Measurements from ENCODE around the gene TLDC2.
A peak's percentile ranks its signal among the peaks of the same experiment; 100 is the strongest.
"Not testable (repeated sequence)": the region's sequence is repeated elsewhere in the genome, so short reads cannot be mapped to it uniquely, and the experiment has no call there.

TLDC2 gene

DNA sequence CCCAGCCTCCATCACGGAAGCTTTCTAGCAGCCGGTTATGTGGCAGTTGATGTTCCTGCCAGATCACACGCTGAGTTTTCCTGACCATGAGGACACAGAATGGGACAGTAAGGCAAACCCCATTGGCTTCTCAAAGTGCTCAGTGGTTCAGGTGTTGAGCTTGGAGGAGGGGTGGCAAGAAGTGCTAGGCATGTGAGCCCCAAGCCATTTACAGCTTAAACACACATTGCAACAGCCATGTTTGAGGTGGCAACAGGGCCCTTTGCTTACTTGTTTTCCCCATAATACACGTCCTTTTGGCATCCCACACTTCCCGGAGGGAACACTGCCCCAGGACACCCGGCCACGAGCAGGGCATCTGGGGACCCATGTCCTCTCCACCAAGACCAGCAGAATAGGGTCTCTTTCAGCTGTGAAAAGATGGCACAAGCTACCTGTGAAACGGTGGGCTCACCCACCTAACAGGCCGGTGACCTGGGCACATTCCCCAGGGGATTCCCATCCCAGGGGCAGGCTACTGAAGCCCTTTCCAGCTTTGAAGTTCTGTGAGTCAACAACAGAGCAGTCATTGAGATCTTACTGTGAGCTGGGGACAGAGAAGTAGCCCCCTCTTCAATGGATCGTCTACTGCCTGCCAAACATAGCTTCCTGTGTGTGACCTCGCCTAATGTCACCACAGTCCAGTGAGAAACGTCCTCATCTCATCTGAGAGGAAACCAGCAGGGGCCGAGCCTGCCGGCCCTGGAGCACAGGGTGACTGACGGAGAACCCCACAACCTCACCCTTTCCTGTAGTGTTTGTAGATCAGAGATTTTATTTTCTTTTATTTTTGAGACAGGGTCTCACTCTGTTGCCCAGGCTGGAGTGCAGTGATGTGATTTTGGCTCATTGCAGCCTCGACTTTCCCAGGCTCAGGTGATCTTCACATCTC is 4.0 kb upstream of the TLDC2 start:
- DNase-seq (ENCODE audit: low spot score) = no peak

GRCh38 chr20:36872852-36873251 is 3.1 kb upstream of the TLDC2 start:
- DNase-seq (ENCODE audit: low spot score) = no peak

- no peak for DNase-seq (ENCODE audit: low spot score)
Observed at GRCh38 chr20:36873498-36874189, 2.3 kb upstream of the TLDC2 start.

DNA sequence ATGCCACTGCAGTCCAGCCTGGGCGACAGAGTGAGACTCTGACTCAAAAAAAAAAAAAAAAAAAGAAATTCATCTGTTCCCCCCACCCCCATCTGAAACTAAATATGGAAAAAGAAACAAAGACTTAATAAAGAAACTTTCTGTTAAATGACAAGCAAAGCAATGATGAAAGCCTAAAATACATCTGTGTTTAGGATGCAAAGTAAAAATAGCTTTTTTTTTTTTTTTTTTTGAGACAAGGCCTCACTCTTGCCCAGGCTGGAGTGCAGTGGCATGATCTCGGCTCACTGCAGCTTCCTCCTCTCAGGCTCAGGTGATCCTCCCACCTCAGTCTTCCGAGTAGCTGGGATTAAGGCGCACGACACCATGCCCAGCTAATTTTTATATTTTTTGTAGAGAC is 845 bp upstream of the TLDC2 start:
- not testable (repeated sequence) for DNase-seq (ENCODE audit: low spot score)

- no peak for DNase-seq (ENCODE audit: low spot score)
Observed at GRCh38 chr20:36876473-36876833, 515 bp downstream of the TLDC2 start.

DNA sequence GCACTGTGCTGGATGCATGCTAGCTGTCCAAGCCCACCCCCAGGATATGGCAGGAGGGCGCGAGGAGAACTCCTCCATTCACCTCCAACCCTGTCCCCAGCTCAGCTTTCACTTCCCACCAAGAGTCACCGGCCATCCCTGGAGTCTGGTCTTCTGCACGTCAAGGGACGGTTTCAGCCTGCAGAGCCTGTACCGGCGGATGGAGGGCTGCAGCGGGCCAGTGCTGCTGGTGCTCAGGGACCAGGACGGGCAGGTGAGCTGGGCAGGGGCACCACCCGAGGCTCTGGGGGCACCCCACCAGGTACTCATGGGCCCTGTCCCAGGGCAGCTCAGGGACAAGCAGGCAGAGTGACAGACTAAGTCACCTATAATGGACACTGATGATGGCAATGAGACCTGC is 3.0 kb downstream of the TLDC2 start:
- DNase-seq (ENCODE audit: low spot score) = no peak

GRCh38 chr20:36880741-36881250 is 4.9 kb downstream of the TLDC2 start:
- DNase-seq (ENCODE audit: low spot score) = no peak

- no peak for DNase-seq (ENCODE audit: low spot score)
Observed at GRCh38 chr20:36881331-36881730, 5.4 kb downstream of the TLDC2 start.

GRCh38 chr20:36881888-36882287 is 6.0 kb downstream of the TLDC2 start:
- peak; percentile 60 for DNase-seq (ENCODE audit: low spot score)

GRCh38 chr20:36883977-36884535 is 8.1 kb downstream of the TLDC2 start:
- no peak for DNase-seq (ENCODE audit: low spot score)

DNA sequence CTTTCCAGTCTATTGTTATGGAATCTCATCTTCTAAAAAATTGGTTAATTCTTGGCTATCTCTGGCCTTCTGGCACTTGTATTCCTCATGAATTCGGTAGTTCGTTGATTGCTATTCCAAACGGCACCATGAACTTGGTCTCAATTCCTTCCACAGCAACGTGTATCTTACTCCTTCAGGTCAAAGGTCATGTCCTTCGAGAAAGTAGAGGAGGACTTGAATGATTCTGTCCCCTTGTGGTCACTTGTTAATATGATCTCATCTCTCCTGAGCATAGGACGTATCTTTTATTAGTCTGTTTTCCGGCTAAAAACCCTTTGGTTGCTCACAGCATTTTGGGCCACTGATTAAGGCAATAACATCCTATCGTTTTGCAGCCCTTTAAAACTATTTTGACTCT is 9.4 kb downstream of the TLDC2 start:
- peak; percentile 65 for DNase-seq (ENCODE audit: low spot score)

- DNase-seq (ENCODE audit: low spot score) = peak; percentile 86
Observed at GRCh38 chr20:36886859-36887751, 11.2 kb downstream of the TLDC2 start.

GRCh38 chr20:36887752-36888090 is 11.8 kb downstream of the TLDC2 start:
- DNase-seq (ENCODE audit: low spot score) = no peak

DNA sequence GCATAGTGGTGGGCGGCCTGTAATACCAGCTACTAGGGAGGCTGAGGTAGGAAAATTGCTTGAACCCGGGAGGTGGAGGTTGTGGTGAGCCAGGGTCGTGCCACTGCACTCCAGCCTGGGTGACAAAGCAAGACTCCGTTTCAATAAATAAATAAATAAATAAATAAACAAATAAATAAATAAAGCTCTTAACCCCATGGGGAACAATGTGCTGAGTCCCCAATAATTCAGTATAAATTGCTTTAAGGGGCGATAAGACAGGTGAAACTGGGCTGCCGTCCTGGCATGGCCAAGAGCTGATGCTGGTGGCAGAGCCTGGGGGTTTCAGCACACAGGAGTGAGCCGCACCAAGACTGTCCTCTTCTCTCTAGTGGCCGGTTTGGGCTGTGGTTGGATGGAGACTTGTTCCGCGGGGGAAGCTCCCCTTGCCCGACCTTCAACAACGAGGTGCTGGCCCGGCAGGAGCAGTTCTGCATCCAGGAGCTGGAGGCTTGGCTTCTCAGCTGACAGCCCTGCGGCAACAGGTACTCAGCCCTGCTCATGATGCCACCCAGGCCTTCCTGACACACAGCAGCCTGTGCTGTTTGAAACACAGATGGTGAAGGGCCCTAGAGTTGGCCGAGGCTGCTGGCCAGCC is 13.1 kb downstream of the TLDC2 start:
- DNase-seq (ENCODE audit: low spot score) = no peak

GRCh38 chr20:36890586-36890985 is 14.6 kb downstream of the TLDC2 start:
- no peak for DNase-seq (ENCODE audit: low spot score)

DNA sequence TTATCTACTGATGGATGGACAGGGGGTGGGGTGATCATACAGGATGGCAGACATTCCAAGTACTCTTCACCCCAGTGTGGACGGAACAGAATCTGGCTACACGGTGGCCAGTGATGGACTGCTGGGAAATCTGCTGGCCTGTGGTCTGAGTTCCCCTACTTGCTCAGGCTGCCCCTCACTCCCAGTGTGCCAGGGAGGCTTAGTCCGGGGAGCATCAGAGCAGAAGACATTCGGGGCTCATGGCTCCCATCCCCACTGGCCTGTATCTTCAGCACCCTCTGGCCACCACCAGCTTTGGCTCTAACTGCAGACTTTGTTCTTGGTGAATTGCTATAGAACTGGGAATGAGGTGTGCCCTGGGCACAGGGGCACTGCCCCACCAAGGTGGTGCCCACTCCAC is 15.3 kb downstream of the TLDC2 start:
- no peak for DNase-seq (ENCODE audit: low spot score)

DNA sequence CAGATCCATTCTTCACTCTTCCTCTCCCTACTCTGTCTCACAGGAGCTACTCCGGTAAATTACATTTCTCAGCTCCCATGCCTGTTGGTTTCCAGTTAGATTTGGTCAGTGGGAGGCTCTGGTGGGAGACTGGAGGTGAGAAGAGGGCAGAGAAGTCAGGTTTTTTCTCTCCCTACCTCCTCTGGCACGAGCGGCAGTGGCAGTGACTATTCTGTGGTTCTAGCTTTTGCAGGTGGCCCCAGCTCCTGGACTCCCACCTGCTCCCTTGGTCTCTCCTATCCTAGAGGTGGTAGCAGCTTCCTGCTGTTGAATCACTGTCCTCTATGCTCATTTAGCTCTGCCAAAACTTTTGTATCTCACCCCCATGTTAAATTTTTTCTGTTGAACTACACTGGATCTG is 17.9 kb downstream of the TLDC2 start:
- no peak for DNase-seq (ENCODE audit: low spot score)

DNA sequence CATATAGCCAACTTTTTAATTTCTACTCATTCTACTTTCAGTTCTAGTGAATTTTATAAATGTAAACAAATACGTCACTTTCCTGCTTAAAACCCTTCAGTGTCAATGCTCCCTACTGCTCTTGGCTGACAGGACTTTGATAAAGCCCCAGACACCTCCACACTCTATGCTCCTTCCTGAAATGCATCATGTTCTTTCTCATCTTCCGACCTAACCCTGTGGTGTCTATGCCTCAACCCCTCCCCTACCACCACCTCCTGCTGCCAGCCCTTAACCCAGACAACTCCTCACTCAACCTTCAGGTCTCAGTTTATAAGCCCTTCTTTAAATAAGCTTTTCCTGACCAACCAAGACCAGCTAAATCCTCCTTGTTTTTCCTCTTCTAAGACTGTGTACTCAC is 19.1 kb downstream of the TLDC2 start:
- no peak for DNase-seq (ENCODE audit: low spot score)

GRCh38 chr20:36904690-36905089 is 28.8 kb downstream of the TLDC2 start:
- no peak for DNase-seq (ENCODE audit: low spot score)

GRCh38 chr20:36905566-36905965 is 29.6 kb downstream of the TLDC2 start:
- not testable (repeated sequence) for DNase-seq (ENCODE audit: low spot score)

GRCh38 chr20:36906086-36906485 is 30.1 kb downstream of the TLDC2 start:
- not testable (repeated sequence) for DNase-seq (ENCODE audit: low spot score)

Measured in RKO (cell line).